Smooth muscle cell of the brain vasculature (primary cell): Measurements from ENCODE around the gene EXTL2.
"Not testable (repeated sequence)": the region's sequence is repeated elsewhere in the genome, so short reads cannot be mapped to it uniquely, and the experiment has no call there.

ENCODE experiments used
- DNase-seq: peaks from one replicate; pipeline ENCODE4 v3.0.0-alpha.2; 2012; ENCODE audit warnings: low read depth, low spot score

The EXTL2 gene

DNA sequence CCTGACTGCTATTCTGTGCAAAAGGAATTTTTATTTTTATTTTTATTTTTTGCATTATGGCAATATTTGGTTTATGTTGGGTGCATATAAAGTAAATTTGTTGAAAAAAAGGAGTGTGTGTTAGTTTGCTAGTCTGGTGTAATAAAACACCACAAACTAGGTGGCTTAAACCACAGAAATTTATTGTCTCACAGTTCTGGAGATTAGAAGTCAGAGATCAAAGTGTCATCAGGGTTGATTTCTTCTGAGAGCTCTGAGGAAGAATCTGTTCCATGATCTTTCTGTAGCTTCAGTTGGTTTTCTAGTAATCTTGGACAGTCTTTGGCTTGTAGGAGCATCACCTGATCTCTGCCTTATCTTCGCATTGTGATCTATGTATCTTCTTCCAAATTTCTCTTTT, 7.7 kb upstream of the EXTL2 start:
- no peak for DNase-seq

DNA sequence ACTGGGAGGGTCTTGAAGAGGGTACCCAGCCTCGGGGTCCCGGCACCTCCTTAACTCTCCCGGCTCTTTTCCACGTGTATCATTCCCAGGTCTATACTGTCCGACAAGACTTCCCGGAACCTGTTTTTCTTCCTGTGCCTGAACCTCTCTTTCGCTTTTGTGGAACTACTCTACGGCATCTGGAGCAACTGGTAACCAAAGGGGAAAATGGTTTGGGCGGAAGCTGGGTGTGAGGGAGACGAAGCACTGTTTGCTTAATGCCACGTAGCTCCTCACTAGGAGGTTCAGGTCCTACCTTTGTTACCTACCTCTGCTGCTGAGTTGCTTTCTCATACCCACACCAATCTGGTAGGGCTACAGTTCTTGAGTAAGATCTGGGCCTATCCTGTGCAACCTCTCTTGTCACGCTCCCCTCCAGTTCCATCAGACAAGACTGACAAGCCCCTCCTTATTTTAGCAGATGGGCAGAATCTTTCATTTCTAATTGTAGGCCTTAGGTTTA, 1.9 kb upstream of the EXTL2 start:
- no peak for DNase-seq

DNA sequence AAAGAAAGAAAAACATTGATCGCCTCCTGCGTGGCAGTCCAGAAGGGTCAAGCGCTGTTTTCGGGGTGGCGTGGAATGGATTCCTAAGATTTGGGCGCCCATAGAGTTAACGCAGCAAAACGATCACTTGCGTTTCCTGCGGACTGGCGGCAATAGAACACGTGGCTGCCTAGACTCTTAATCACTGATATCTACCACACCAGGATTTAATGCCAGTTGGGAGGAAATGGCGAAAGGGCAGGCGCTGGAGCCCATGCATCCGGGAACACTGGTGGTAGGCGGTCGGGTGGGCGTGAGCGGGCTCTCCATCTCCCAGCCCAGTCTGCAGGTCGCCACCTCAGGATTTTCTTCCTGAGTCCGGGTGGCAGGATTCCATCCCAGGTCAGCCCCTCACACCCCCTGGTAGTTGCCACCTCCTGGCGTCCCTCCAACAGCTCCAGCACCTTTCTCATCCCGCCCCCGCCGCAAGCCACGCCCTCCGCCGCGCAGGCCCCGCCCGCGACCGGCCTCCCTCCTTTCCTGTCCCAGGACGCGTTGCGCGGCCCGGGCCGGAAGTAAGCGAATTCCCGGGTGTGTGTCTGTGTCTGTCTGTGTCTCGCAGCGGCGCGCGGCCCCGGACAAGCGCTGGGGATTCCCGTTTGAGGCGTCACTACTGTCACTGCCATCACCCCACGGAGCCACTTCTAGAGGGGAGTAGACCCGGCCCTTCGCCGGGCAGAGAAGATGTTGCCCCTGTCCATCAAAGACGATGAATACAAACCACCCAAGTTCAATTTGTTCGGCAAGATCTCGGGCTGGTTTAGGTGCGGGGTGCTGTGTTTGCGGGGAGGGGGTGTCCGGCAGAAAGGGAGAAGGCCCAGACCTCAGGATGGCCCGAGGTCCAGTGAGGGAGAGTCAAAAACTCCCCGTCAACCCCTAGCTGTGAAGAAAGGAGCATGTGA, 1.2 kb upstream of the EXTL2 start, which contains the start of gene SLC30A7:
Gene SLC30A7 (plus strand): TSS at position 551 of the 941 bp plus-strand sequence. CDS start 173 bp downstream, at position 724.
- peak; percentile 55 for DNase-seq

DNA sequence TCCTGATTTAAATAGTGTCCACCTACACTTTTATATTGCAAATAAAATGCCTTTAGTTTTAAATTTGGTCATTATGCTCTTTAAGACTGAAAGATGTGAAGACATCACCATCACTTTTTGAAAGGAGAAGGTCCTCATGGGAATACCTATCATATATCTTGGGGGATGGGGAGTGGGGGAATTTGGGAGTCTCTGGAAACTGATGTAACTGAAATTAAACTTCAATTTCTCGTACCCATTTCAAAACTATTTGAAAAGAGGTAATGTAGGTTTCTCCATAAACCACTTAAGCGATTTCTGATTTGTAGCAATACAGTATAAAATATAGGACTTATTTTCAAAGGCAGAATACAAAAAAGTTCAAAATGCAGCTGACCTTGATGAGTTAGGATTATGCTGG, 924 bp downstream of the EXTL2 start:
- DNase-seq: no peak

DNA sequence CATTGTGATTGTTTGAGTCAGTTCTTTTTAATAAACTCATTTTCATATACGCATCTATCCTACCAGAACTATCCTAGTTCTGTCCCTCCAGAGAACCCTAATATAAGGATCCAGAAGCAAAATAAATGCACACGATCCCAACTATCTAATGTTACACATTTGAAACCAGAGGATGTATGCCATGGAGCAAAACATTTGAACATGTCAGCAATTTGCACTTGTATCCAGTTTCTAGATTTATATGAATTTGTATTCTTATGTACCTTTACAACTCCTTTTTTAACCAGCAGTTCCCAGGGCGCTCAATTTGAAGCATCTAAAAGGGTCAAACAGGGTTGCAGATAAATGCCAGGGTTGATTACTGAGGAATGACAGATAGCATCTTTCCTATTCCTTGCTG, 2.1 kb downstream of the EXTL2 start:
- no peak for DNase-seq

DNA sequence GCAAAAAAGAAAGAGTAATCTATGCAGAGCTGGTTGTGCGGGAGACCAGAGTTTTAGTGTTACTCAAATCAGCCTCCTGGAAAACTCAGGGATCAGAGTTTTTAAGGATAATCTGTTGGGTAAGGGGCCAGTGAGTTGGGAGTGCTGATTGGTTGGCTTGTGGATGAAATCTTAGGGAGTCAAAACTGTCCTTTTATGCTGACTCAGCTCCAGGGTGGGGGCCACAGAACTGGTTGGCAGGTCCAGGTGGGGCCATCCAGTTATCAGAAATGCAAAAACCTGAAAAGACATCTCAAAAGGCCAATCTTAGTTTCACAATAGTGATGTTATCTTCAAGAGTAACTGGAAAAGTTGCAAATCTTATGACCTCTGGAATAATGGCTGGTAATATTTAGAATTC, 3.3 kb downstream of the EXTL2 start:
- DNase-seq: no peak

DNA sequence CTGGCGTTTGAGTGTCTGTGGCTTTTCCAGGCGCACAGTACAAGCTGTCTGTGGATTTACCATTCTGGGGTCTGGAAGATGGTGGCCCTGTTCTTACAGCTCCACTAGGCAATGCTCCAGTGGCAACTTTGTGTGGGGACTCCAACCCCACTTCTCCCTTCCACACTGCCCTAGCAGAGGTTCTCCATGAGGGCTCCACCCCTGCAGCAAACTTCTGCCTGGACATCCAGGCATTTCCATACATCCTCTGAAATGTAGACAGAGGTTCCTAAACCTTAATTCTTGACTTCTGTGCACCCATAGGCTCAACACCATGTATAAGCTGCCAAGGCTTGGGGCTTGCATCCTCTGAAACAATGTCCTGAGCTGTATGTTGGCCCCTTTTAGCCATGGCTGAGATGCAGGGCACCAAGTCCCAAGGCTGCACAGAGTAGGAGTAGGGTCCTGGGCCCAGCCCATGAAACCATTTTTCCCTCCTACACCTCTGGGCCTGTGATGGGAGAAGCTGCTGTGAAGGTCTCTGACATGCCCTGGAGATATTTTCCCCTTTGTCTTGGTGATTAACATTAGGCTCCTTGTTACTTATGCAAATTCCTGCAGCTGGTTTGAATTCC, 4.7 kb downstream of the EXTL2 start:
- DNase-seq: not testable (repeated sequence)

DNA sequence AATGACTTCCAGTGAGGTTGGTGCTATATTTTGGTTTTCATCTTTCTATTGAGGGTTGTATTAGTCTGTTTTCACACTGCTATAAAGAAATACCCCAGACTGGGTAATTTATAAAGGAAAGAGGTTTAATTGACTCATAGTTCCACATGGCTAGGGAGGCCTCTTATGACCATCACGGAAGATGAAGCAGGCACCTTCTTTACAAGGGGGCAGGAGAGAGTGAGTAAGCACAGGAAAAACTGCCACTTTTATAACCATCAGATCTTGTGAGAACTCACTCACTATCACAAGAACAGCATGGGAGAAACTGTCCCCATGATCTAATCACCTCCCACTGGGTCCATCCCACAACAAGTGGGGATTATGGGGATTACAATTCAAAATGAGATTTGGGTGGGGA, 5.6 kb downstream of the EXTL2 start:
- not testable (repeated sequence) for DNase-seq

DNA sequence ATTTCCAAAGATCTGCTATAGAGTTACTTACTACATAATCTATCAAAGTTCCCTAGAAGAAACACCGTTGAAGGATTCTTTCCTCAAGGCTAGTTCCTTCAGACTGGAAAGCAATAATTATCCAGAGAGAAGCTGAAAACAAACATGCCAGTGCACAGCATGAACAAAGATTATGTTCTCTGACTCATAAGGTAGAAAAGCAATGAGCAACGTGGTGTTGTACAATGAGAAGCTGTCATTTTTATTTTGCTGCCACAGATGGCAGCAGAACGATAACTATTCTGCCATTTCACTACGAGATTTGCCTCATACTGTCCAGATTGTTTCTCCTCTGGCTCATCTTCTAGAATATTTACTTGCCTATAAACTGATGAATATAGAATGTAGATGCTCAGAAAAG, 10.7 kb downstream of the EXTL2 start:
- DNase-seq: no peak

DNA sequence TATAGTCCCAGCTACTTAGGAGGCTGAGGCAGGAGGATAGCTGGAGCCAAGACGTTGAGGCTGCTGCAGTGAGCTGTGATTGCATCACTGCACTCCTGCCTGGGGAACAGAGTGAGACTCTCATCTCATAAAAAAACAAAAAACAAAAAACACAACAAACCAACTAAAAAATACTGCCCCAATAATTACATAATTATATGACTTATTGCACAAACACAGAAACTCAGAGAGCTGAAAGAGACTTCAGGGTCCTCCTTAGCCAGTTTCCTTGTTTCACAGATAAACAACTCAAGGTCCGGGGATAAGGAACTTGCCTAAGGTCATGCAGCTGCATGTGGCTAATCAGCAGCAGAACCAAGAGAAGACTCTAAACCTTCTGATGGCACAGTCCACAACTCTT, 11.9 kb downstream of the EXTL2 start:
- DNase-seq: no peak

DNA sequence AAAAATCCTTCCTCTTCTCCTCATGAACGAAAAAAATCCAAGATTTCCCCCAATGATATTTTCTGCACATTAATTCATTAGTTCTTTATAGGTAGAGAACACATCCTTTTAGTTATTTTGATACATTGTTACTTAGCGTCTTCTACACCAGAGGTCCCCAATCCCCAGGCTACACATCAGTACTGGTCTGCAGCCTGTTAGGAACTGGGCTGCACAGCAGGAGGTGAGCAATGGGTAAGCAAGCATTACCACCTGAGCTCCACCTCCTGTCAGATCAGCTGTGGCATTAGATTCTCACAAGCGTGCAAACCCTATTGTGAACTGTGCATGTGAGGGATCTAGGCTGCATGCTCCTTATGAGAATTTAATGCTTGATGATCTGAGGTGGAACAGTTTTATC, 13.0 kb downstream of the EXTL2 start:
- DNase-seq: no peak

DNA sequence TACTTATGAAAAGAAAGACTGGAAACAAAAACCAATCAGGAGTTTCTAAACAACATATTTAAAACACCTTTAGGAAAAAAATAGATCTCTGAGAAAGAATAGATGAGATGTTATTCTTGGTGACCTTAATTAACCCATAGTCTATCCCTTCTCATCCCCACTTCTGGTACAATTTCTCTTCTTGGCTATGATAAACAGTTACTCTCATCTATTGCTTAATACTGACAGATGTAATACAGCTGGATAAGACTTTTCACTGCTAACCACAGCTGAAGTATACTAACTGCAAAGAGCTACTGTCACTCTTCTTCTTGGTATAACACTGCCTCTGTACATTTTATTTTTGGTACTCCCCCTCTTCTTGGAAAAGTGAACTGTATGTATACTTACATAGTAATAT, 15.2 kb downstream of the EXTL2 start:
- no peak for DNase-seq

DNA sequence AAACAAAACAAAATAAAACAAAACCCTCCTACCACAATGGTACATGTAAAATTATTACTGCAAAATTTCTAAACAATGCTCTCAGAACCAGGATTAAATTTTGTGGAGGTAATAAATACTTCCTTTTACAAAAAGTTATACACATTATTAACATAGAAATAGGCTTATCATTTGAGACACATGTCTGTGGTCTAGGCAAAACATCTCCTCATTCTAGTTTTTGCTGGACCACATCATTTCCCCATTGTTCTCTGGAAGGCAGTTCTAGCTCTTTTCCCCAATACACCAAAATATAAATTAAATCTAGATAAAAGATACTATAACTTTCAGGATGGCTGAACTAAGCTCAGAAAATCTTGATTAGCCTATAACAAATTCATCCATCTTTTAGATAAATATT, 18.4 kb downstream of the EXTL2 start:
- no peak for DNase-seq

DNA sequence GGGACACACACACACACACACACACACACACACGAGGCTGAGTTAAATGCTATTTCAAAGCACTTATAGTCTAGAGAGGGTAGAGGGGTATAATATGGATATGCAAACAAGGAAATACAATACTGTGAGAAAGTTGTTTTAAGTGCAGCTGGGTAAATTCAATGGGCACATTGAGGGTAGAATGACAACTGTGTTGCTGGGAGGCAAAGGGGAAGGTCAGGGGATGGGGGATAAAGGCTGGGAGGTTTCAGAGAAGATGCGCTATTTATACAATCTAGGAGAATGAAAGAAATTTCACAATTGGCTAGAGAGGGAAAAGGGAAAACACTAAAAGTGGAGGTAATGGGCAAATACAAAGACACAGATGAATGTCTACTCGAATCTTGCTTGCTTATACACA, 19.4 kb downstream of the EXTL2 start:
- no peak for DNase-seq

DNA sequence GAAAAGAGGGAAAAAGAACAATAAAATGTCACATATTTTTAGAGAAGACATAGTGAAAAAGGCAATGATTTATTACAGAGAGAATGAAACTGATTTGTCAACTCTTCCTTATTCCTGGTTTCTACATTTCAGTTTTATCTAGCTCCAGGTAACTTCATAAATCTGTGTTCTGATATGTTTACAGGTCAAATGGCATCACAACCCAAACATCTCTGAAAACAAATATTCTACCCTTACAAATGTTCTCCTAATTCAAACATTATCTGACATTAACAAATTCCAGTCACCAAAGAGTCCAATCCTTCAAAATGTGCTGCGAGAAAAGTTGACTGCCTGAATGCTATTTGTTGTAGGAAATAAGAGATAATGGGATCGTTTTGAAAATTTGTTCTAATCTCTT, 20.2 kb downstream of the EXTL2 start:
- DNase-seq: no peak

DNA sequence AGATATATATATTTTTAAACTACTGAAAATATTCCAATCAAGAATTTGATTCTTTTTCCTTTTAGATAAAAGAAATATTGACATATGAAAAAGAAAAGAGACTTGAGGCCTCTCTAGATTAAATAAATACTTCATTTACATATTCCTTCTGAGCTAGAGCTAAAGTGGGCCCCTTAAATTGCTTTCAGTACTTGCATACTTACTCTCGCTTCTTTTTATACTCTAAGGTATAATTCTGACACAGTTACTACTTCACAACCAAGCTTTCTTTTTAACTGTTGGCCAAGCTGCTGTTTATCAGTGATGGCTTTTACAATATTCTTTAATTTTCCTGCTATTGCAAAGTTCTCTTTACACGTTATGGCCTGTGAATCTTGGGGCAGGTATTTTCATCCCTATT, 24.6 kb downstream of the EXTL2 start:
- DNase-seq: no peak

DNA sequence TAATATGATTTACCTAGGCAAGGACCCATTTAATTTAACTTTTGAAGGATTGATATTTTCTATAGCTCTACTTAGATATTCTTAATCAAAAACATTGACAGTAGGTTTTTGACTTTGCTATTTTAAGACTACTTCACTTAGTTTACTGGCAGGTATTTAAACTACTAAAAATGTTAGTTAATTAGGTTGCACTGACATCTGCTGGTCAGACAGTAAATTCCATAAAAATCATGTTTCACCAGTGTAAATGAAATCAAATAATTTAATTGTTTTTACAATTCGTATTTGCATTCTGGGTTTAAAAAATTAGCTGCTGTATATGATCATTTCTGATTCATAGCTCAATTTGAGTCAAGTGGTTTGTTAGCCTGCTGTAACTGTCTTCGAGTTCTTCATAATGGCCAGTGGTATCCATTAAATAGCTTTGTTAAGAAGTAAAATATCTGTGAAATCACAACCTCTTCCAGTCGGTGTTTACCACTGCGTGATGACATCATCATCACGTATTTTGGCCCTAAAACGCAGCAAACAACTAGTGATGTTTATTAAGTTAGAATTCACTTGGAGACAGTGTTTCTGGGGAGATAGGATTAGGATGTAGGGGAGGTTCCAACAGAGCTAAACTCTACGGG, 26.2 kb downstream of the EXTL2 start:
- DNase-seq: no peak

DNA sequence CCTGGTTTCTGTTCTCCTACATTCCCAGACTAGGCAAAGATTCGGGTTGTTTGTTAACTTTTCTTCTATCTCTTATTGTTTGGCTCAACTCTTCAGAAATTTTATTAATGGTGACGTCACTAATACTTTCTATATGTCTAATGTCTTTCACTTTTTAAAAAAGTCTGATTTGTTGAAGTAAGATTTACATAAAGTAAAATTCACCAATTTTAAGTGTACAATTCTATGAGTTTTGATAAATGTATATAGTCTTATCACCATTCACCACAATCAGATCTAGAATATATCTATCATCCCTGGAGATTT, 27.8 kb downstream of the EXTL2 start:
- no peak for DNase-seq

DNA sequence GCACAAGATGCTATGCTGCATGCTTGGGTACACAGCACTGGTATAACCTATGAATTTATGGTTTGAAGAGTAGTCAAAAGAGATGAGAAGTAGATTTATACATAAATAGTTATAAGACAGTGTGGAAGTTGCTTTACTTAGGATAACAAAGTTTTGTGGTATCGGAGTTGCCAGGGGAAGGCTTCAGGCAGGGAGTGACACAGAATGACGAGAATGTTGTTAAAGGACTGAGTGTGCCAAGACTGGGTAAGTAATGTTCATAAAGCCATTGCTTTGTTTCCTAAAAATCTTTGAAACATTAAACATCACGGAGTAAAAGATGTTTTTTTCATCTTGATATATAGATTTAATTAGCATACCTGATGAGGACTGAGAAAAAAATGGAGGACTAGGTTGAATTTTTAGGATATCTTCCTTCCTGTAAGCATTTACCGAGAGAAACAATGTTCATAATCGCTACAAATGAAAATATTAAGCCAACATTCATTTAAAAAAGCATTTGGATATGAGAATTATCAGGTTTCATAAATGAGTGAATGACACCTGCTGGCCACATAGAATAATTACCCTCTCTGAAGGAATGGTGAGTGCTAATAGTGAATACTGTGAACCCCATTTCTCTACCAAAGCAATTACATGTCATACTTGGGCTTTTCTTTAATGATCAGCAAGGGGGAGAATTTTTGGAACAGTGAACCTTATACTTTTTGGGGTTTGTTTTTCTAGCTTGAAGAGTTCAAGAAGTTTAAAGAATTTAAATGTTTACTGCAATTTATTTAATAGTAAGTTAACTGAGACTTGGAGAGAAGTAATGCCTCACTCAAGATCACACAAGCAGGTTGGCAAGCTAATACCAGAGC, 28.4 kb downstream of the EXTL2 start:
- DNase-seq: no peak

DNA sequence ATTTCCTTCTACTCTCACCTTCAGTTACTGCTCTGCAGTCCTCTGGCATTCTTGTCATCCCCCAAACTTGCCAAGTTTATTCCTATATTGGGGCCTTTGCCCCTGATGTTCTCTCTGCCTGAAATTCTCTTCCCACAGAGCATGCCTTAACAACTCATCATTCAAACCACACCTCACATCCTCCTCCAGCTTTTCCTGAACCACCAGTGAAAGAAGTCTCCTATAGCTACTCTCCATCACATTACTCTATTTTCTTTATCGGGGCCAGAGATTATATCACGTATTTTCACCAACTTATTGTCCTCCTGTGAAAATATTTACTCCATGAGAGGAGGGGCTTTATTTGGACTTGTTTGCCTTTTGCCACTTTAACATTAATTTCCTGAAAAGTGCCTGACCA, 32.1 kb downstream of the EXTL2 start:
- DNase-seq: no peak

DNA sequence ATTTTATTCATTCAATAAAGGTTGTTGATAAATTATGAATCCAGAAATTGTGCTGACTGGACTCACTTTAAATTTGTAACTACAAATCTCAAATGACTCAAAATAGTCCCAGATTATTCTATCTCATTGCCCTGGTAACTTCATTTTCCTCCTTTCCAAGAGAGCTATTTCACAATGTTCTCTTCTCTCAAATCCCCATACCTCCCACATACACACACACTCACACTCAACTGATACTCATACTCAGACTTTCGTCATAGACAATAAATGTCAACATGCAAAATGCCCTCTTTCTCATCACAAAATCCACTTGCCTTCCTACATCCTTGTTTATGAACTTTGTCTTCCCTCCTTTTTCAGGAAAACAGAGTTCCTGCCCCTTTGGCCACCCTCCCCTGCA, 33.3 kb downstream of the EXTL2 start:
- DNase-seq: no peak
